Adrenal gland (tissue), 12 donors: Measurements from ENCODE around the gene VKORC1. TPM values are rescaled to one million over a fixed set of nuclear protein-coding genes. Genes with fewer than 3 reads are reported as not detected.

Experiments used
- DNase-seq, 7 donors: peaks; one replicate each; pipeline ENCODE4 v3.0.0-alpha.2; 2019 to 2020
- H3K27ac ChIP-seq, 5 donors: fragments of 200-600 bp; sonication (generic) in 4 of 5; 1 replicate in 3 of 5; 2 replicates in 2 of 5; pipeline versions ENCODE4 v1.5.1 to v1.8.0; 2016 to 2020; ENCODE audit warnings: mild to moderate bottlenecking in 1 of 5
- H3K27me3 ChIP-seq: fragments of 200-600 bp; 2 replicates; pipeline ENCODE4 v1.8.0; 2021
- H3K36me3 ChIP-seq, 2 donors: fragments of 200-600 bp; replicated peaks in 1 of 2; 1 replicate in 1 of 2; 2 replicates in 1 of 2; pipeline versions ENCODE4 v1.5.1 to v1.8.0; 2018 to 2022
- H3K4me1 ChIP-seq, 2 donors: fragments of 200-600 bp; replicated peaks in 1 of 2; 1 replicate in 1 of 2; 2 replicates in 1 of 2; pipeline versions ENCODE4 v1.5.1 to v1.8.0; 2018 to 2021
- H3K4me3 ChIP-seq, 4 donors: fragments of 200-600 bp; sonication (generic) in 3 of 4; one replicate each; pipeline ENCODE4 v1.5.1; 2016 to 2018
- H3K9me3 ChIP-seq, 3 donors: fragments of 200-600 bp; sonication (generic) in 1 of 3; replicated peaks in 1 of 3; 1 replicate in 2 of 3; 2 replicates in 1 of 3; pipeline versions ENCODE4 v1.5.1 to v1.8.0; 2016 to 2021
- CTCF ChIP-seq, 6 experiments: fragments of 450-650 bp in 4 of 6; fragments of 200-600 bp in 2 of 6; sonication (generic) in 1 of 6; IDR thresholded peaks; 1 replicate in 5 of 6; 2 replicates in 1 of 6; pipeline versions ENCODE4 v1.5.1 to v1.8.0; 2016 to 2021; ENCODE audit warnings: antibody characterized with exemption in 6 of 6, mild to moderate bottlenecking in 2 of 6, moderate library complexity in 1 of 6
- POLR2A ChIP-seq, 2 donors: fragments of 450-650 bp; IDR thresholded peaks; one replicate each; pipeline ENCODE4 v1.6.1; 2017; ENCODE audit warnings: antibody characterized with exemption in 2 of 2, mild to moderate bottlenecking in 2 of 2, moderate library complexity in 1 of 2
- WGBS, 4 donors: extraction: QIAGEN DNeasy Blood & Tissue Kit in 2 of 4; methylation state at CpG; one replicate each; pipeline versions ENCODE4 v1.1.5 to v1.1.7; 2013 to 2017; 5-methylcytosine and 5-hydroxymethylcytosine counted together
- intact Hi-C, 2 donors: fragments of 100-400 bp; cut with DNase I; formaldehyde crosslinking; loops; one replicate each; pipeline versions ENCODE4 v1.14.1 to v1.15.0; 2022 to 2023
- polyA plus RNA-seq, 3 donors: library from polyadenylated mRNA; stranded (reverse); fragments of 200-250 nt in 2 of 3; fragments of 350-450 nt in 1 of 3; fragmentation: Illumina TruSeq in 1 of 3; extraction: RNeasy Lipid Tissue Mini Kit (QIAGEN cat#74804) in 1 of 3; gene quantifications; one replicate each; pipeline ENCODE4 v1.2.3, GENCODE V29; 2013 to 2014
- total RNA-seq, 9 donors: library from RNA; depleted of rRNA in 4 of 9; stranded (reverse); fragments of >200 nt in 4 of 9; fragments of 120-200 nt in 1 of 9; fragmentation: NEBNext Ultra II Directional in 1 of 9; extraction: Animal tissue kit (Norgen Biotek cat#: 25700) in 1 of 9; gene quantifications; one replicate each; pipeline versions ENCODE4 v1.1.0 to v1.2.4, GENCODE V29; 2013 to 2023
- donor health status: healthy with polysubstance abuse.
- donor health status: Bipolar disorder and iron deficiency.
- donor health status: DM: yes; HTN: yes; CAD: no.
- donor health status: DM: no; HTN: no; CAD: no.
- donor health status: DM: no; HTN: no; CAD: no.
- donor health status: DM: yes; HTN: yes; CAD: no.

Gene VKORC1
- total and polyA plus RNA-seq, 12 donors = 38.6 to 267 (median 120) TPM

DNA sequence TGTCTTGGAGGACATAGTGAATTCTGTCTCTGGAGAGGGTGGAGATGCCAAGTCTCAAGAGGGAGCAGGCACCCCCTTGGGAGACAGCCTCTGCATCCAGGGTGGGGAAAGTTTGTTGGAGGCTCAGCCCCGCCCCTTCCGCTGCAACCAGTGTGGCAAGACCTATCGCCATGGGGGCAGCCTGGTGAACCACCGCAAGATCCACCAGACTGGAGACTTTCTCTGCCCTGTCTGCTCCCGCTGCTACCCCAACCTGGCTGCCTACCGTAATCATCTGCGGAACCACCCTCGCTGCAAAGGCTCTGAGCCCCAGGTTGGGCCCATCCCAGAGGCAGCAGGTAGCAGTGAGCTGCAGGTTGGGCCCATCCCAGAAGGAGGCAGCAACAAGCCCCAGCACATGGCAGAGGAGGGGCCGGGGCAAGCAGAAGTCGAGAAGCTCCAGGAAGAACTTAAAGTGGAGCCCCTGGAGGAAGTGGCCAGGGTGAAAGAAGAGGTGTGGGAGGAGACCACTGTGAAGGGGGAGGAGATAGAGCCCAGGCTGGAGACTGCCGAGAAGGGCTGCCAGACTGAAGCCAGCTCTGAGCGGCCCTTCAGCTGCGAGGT lies 15.2 kb downstream of the VKORC1 start:
- Histone ChIP-seq H3K27me3 (no peaks in the 10 kb centered on the region), H3K4me3 (no peak overlapping the region), H3K9me3 (no peaks in the 10 kb centered on the region), H3K27ac (no peak overlapping the region), H3K36me3 (peaks cover 0 to 51% of the 10 kb centered on the region in 2 donors), H3K4me1 (peaks cover 3 to 12% of the 10 kb centered on the region in 2 donors)
- intact Hi-C loops = no loop called here
- 82 to 91% (median 89%) methylated on average over 8 to 13 of the region's 13 CpGs for WGBS, 4 donors
- no peak for TF ChIP-seq POLR2A (IDR thresholded peaks at IDR 0.05)
- TF ChIP-seq CTCF (IDR thresholded peaks at IDR 0.05) = no peak
- DNase-seq = no peak

DNA sequence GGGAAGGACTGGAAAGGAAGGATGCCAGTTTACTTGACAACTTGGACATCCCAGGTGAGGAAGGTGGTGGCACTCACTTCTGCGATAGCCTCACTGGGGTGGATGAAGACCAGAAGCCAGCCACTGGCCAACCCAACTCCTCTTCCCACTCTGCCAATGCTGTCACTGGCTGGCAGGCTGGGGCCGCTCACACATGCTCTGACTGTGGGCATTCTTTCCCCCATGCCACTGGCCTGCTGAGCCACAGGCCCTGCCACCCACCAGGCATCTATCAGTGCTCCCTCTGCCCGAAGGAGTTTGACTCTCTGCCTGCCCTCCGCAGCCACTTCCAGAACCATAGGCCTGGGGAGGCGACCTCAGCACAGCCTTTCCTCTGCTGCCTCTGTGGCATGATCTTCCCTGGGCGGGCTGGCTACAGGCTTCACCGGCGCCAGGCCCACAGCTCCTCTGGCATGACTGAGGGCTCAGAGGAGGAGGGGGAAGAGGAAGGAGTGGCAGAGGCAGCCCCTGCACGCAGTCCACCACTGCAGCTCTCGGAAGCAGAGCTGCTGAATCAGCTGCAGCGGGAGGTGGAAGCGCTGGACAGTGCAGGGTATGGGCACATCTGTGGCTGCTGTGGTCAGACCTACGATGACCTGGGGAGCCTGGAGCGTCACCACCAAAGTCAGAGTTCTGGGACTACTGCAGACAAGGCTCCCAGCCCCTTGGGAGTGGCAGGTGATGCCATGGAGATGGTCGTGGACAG lies 15.8 kb downstream of the VKORC1 start:
- intact Hi-C loops = no loop called here

GRCh38 chr16:31077592-31078396 lies 16.8 kb downstream of the VKORC1 start:
- H3K27me3 ChIP-seq = no peaks in the 10 kb centered on the region
- WGBS, 4 donors = 90 to 91% (median 90%) methylated on average over 19 to 30 of the region's 30 CpGs
- TF ChIP-seq CTCF (IDR thresholded peaks at IDR 0.05) (no peak), POLR2A (IDR thresholded peaks at IDR 0.05) (no peak)
- intact Hi-C loops = no loop called here
- H3K4me1 ChIP-seq = peaks cover 3 to 12% of the 10 kb centered on the region in 2 donors
- DNase-seq = no peak
- H3K36me3 ChIP-seq = peaks cover 0 to 51% of the 10 kb centered on the region in 2 donors
- no peak overlapping the region for H3K4me3 ChIP-seq
- H3K27ac ChIP-seq = no peak overlapping the region
- H3K9me3 ChIP-seq = no peaks in the 10 kb centered on the region

More for the DNA sequence above, 15.8 kb downstream of the VKORC1 start:
- Histone ChIP-seq H3K4me1 (peaks cover 3 to 12% of the 10 kb centered on the region in 2 donors), H3K36me3 (peaks cover 0 to 51% of the 10 kb centered on the region in 2 donors), H3K4me3 (no peak overlapping the region), H3K27ac (no peak overlapping the region), H3K9me3 (no peaks in the 10 kb centered on the region), H3K27me3 (no peaks in the 10 kb centered on the region)
- TF ChIP-seq POLR2A (IDR thresholded peaks at IDR 0.05) (no peak), CTCF (IDR thresholded peaks at IDR 0.05) (no peak)
- no peak for DNase-seq
- WGBS, 4 donors = 87 to 94% (median 93%) methylated on average over 4 to 15 of the region's 15 CpGs

GRCh38 chr16:31077024-31077423 lies 17.6 kb downstream of the VKORC1 start:
- Histone ChIP-seq H3K36me3 (peaks cover 0 to 51% of the 10 kb centered on the region in 2 donors), H3K9me3 (no peaks in the 10 kb centered on the region), H3K27ac (no peak overlapping the region), H3K27me3 (no peaks in the 10 kb centered on the region), H3K4me1 (peaks cover 8 to 20% of the 10 kb centered on the region in 2 donors), H3K4me3 (no peak overlapping the region)
- WGBS, 4 donors = 95 to 99% (median 96%) methylated on average over 10 to 13 of the region's 13 CpGs
- DNase-seq = no peak
- intact Hi-C loops = no loop called here
- TF ChIP-seq POLR2A (IDR thresholded peaks at IDR 0.05) (no peak), CTCF (IDR thresholded peaks at IDR 0.05) (no peak)
